ENCODE measurements around the gene ANXA1. TPM values are rescaled to one million over a fixed set of nuclear protein-coding genes. Genes with fewer than 3 reads are reported as not detected.

The ANXA1 gene
- total RNA-seq, 3 donors from 2014 or later = 364 to 729 (median 628) TPM

DNA sequence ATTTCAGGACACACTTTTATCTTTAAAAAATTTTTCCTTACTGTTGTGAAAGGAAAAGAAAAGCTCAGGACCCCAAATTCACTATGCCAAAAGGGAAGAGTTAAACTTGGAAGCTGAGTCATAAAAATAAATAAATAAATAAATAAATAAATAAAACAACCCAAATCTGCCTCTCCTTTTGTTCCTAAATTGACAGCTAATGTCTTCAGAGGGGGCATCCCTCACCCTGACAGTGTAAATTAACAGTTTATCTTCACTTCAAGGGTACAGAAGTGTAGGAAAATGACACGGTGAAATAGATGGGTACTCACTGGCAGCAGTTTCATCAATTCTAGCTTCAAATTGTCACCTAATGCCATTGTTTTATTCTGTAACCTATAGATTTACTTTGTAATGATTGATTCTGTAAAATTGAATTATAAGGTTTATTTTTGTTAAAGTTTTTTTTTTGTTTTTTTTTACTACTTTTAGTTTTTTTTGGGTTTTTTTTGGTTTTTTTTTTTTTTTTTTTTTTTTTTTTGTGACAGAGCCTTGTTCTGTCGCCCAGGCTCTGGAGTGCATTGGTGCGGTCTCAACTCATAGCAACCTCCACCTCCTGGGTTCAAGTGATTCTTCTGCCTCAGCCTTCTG, 18.5 kb upstream of the ANXA1 start:
- H3K4me3 ChIP-seq = peak overlapping the region; percentile 46 to 62 (median 53)
- H3K27ac ChIP-seq = peak overlapping the region; percentile 77 to 94
- intact Hi-C loops (cut with DNase I; ENCODE audit: low total_unique reads) = no loop called here
- H3K4me1 ChIP-seq = peaks cover 0 to 6% of the 10 kb centered on the region in 2 donors
- no peaks in the 10 kb centered on the region for H3K27me3 ChIP-seq
- H3K36me3 ChIP-seq = no peaks in the 10 kb centered on the region
- no peak for DNase-seq (ENCODE audit: low spot score in 2 of 2)
- no peaks in the 10 kb centered on the region for H3K9me3 ChIP-seq
- no peak for TF ChIP-seq POLR2A (IDR thresholded peaks at IDR 0.05)
- TF ChIP-seq, protein P1, sequence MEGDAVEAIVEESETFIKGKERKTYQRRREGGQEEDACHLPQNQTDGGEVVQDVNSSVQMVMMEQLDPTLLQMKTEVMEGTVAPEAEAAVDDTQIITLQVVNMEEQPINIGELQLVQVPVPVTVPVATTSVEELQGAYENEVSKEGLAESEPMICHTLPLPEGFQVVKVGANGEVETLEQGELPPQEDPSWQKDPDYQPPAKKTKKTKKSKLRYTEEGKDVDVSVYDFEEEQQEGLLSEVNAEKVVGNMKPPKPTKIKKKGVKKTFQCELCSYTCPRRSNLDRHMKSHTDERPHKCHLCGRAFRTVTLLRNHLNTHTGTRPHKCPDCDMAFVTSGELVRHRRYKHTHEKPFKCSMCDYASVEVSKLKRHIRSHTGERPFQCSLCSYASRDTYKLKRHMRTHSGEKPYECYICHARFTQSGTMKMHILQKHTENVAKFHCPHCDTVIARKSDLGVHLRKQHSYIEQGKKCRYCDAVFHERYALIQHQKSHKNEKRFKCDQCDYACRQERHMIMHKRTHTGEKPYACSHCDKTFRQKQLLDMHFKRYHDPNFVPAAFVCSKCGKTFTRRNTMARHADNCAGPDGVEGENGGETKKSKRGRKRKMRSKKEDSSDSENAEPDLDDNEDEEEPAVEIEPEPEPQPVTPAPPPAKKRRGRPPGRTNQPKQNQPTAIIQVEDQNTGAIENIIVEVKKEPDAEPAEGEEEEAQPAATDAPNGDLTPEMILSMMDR (IDR thresholded peaks at IDR 0.05) = no peak
- TF ChIP-seq POLR2AphosphoS5 (IDR thresholded peaks at IDR 0.05) = no peak

DNA sequence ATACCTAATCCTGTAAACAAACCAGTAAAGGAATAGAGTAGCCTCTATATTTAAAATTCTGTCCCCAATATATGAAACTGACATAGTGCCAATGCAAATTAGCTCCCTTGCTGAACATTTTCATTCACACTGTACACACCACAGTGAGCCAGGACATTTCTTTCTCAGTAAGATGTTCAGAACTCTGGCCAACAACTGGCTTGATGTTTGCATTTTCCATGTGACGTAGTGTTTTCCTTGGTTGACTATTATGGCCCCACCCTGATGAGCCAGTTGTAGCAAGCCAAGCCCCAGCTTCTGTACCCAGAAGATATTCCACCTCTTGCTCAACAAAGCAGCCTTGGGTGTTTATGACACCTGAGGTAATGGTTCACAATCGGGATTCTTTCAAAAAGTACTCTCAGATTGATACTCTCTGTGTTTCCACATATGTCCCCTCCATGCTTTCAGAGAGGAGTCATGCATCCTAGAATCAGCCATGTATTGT, 17.7 kb upstream of the ANXA1 start:
- Histone ChIP-seq H3K4me1 (peaks cover 0 to 6% of the 10 kb centered on the region in 2 donors), H3K4me3 (no peak overlapping the region), H3K27me3 (no peaks in the 10 kb centered on the region), H3K9me3 (no peaks in the 10 kb centered on the region), H3K36me3 (no peaks in the 10 kb centered on the region), H3K27ac (peak overlapping the region; percentile 72 to 94)
- TF ChIP-seq, protein P1 (IDR thresholded peaks at IDR 0.05) = no peak
- TF ChIP-seq POLR2AphosphoS5 (IDR thresholded peaks at IDR 0.05) = peak in 1 of 3 donors; percentile 35
- intact Hi-C loops (cut with DNase I; ENCODE audit: low total_unique reads) = no loop called here
- DNase-seq (ENCODE audit: low spot score in 2 of 2) = peak in 1 of 2 donors; percentile 62

DNA sequence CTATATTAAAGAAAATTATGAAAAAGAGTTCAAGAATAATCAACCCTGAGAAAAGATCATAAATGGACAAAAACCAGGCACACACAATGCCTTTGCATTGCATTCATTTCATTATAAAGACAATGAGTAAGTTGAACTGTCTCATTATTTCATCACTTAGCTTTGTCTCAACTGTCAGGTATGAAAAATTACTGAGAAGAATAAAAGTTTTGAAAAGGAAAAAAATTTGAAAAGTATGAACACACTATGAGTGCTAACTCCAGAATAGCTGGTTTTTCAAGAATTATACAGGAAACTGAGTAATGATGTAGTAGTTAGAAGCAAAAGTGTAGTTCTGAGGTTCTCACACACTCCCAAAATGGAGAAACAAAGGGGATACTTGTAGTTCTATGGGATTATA, 16.3 kb upstream of the ANXA1 start:
- no peaks in the 10 kb centered on the region for H3K27me3 ChIP-seq
- intact Hi-C loops (cut with DNase I; ENCODE audit: low total_unique reads) = no loop called here
- H3K4me1 ChIP-seq = peaks cover 0 to 6% of the 10 kb centered on the region in 2 donors
- H3K36me3 ChIP-seq = no peaks in the 10 kb centered on the region
- no peak overlapping the region for H3K27ac ChIP-seq
- no peak overlapping the region for H3K4me3 ChIP-seq
- DNase-seq (ENCODE audit: low spot score in 2 of 2) = no peak
- no peak for TF ChIP-seq POLR2AphosphoS5 (IDR thresholded peaks at IDR 0.05)
- TF ChIP-seq POLR2A (IDR thresholded peaks at IDR 0.05) = no peak
- TF ChIP-seq, protein P1 (IDR thresholded peaks at IDR 0.05) = no peak
- H3K9me3 ChIP-seq = no peaks in the 10 kb centered on the region

DNA sequence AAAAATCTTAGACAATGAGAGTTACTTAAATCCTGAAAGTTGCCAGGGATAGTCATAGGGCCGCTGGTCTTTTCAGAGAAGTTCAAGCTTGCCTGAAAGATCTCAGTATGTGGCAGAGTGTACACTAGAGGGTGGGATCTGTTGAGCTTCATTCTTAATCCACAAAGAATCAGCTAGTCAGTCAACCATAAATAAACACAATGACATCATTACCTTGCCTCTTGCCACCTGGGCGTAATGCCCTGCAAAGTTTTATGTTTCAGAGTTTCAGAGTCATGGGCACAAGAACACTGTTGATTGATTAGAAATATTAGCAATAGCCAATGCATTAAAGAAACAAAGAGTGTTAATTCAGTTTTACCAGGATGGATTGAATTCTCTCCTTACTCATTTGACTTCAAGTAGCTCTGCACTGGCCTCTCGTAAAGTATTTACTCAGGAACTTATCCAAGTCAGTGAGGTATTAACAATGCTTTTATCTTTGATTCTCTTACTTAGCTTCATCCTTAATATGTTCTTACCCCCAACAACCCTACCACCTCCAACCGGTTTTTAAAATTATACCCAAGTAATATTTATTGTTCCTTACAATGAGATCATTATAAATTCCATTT, 14.3 kb upstream of the ANXA1 start:
- peak overlapping the region; percentile 44 to 54 for H3K27ac ChIP-seq
- H3K4me3 ChIP-seq = no peak overlapping the region
- no peaks in the 10 kb centered on the region for H3K27me3 ChIP-seq
- no peak for DNase-seq (ENCODE audit: low spot score in 2 of 2)
- intact Hi-C loops (cut with DNase I; ENCODE audit: low total_unique reads) = no loop called here
- no peaks in the 10 kb centered on the region for H3K9me3 ChIP-seq
- peaks cover 0 to 6% of the 10 kb centered on the region in 2 donors for H3K4me1 ChIP-seq
- TF ChIP-seq POLR2A (IDR thresholded peaks at IDR 0.05) = no peak
- TF ChIP-seq, protein P1 (IDR thresholded peaks at IDR 0.05) = no peak
- no peak for TF ChIP-seq POLR2AphosphoS5 (IDR thresholded peaks at IDR 0.05)
- H3K36me3 ChIP-seq = no peaks in the 10 kb centered on the region

DNA sequence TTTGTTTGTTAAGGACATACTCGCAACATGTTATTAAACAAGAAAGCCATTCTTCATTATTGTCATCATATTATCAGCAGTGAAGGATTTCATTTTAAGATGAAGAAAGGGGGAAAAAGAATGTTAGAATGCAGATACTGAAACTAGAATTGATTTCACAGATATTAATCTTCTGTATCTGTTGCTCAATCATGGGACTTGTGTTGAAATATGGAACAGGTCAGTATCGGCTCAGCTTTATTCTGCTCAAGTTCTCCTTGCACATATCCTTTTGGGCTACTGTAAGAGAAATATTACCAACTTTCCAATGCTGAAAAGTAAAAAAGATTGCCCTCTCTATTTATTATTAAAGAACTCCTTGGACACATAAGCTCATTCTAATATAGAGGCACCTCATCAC, 13.8 kb upstream of the ANXA1 start:
- H3K27me3 ChIP-seq = no peaks in the 10 kb centered on the region
- no peaks in the 10 kb centered on the region for H3K36me3 ChIP-seq
- H3K4me3 ChIP-seq = no peak overlapping the region
- no peak for DNase-seq (ENCODE audit: low spot score in 2 of 2)
- H3K9me3 ChIP-seq = no peaks in the 10 kb centered on the region
- intact Hi-C loops (cut with DNase I; ENCODE audit: low total_unique reads) = no loop called here
- TF ChIP-seq, protein P1 (IDR thresholded peaks at IDR 0.05) = no peak
- no peak for TF ChIP-seq POLR2AphosphoS5 (IDR thresholded peaks at IDR 0.05)
- no peak for TF ChIP-seq POLR2A (IDR thresholded peaks at IDR 0.05)
- H3K4me1 ChIP-seq = peaks cover 0 to 3% of the 10 kb centered on the region in 2 donors
- no peak overlapping the region for H3K27ac ChIP-seq
